Esophagus (tissue), 2 donors: ENCODE measurements around the gene ITGB5. TPM values are rescaled to one million over a fixed set of nuclear protein-coding genes. Genes with fewer than 3 reads are reported as not detected.
A peak's percentile ranks its signal among the peaks of the same experiment; 100 is the strongest.

Experiments
- H3K27ac ChIP-seq, 2 donors: one replicate each; pipeline ENCODE4 v1.5.1; 2013; ENCODE audit warnings: low read depth in 2 of 2, mild to moderate bottlenecking in 2 of 2, inconsistent platforms in 1 of 2, low read length in 1 of 2, moderate library complexity in 1 of 2
- H3K27me3 ChIP-seq, 2 donors: one replicate each; pipeline ENCODE4 v1.6.1; 2013; ENCODE audit warnings: low read length in 2 of 2, control low read depth in 1 of 2, mild to moderate bottlenecking in 1 of 2; ENCODE audit not compliant: insufficient read depth in 2 of 2, control insufficient read depth in 1 of 2
- H3K36me3 ChIP-seq, 2 donors: one replicate each; pipeline ENCODE4 v1.6.1; 2013; ENCODE audit warnings: low read length in 1 of 2; ENCODE audit not compliant: control insufficient read depth in 2 of 2, insufficient read depth in 2 of 2
- H3K4me1 ChIP-seq, 2 donors: one replicate each; pipeline ENCODE4 v1.6.1; 2013; ENCODE audit warnings: low read length in 1 of 2; ENCODE audit not compliant: control insufficient read depth in 2 of 2, insufficient read depth in 2 of 2
- H3K4me3 ChIP-seq, 2 donors: one replicate each; pipeline ENCODE4 v1.5.1; 2013; ENCODE audit warnings: low read length in 2 of 2, mild to moderate bottlenecking in 2 of 2, low read depth in 1 of 2, moderate library complexity in 1 of 2
- H3K9me3 ChIP-seq, 2 donors: one replicate each; pipeline ENCODE4 v1.6.1; 2013; ENCODE audit warnings: mild to moderate bottlenecking in 2 of 2, low read depth in 1 of 2, low read length in 1 of 2, moderate library complexity in 1 of 2; ENCODE audit not compliant: control insufficient read depth in 2 of 2, insufficient read depth in 1 of 2
- WGBS, 2 donors: extraction: QIAGEN DNeasy Blood & Tissue Kit; methylation state at CpG; one replicate each; pipeline ENCODE4 v1.1.7; 2013; 5-methylcytosine and 5-hydroxymethylcytosine counted together
- polyA plus RNA-seq, 2 donors: library from polyadenylated mRNA; stranded (reverse); fragments of 200-250 nt; gene quantifications; one replicate each; pipeline ENCODE4 v1.2.3, GENCODE V29; 2013
- donor health status: healthy with polysubstance abuse.
- donor health status: Bipolar disorder and iron deficiency.

ITGB5 gene, protein sequence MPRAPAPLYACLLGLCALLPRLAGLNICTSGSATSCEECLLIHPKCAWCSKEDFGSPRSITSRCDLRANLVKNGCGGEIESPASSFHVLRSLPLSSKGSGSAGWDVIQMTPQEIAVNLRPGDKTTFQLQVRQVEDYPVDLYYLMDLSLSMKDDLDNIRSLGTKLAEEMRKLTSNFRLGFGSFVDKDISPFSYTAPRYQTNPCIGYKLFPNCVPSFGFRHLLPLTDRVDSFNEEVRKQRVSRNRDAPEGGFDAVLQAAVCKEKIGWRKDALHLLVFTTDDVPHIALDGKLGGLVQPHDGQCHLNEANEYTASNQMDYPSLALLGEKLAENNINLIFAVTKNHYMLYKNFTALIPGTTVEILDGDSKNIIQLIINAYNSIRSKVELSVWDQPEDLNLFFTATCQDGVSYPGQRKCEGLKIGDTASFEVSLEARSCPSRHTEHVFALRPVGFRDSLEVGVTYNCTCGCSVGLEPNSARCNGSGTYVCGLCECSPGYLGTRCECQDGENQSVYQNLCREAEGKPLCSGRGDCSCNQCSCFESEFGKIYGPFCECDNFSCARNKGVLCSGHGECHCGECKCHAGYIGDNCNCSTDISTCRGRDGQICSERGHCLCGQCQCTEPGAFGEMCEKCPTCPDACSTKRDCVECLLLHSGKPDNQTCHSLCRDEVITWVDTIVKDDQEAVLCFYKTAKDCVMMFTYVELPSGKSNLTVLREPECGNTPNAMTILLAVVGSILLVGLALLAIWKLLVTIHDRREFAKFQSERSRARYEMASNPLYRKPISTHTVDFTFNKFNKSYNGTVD
- polyA plus RNA-seq: 10 to 100 TPM; 19.5 to 39.6 TPM

- H3K4me1 ChIP-seq: peaks cover under 1 to 11% of the 10 kb centered on the region in 2 donors
- peak within 1 kb of the TSS; percentile 93 for H3K27ac ChIP-seq
- no peaks in the 10 kb centered on the region for H3K27me3 ChIP-seq
- 2 to 4% methylated on average over 70 to 78 of the region's 78 CpGs for WGBS, 2 donors
- H3K9me3 ChIP-seq: peaks cover 0 to 2% of the 10 kb centered on the region in 2 donors
- peak within 1 kb of the TSS; percentile 61 to 75 for H3K4me3 ChIP-seq
- H3K36me3 ChIP-seq: no peaks in the 10 kb centered on the region
These were observed at the start of gene ITGB5 for GRCh38 chr3:124887177-124887931. TSS of gene ITGB5 (minus strand) at chr3:124887365. CDS start at chr3:124887000, 365 bp downstream.

- WGBS, 2 donors: 67 to 77% methylated on average over 5 of the region's 5 CpGs
- no peaks in the 10 kb centered on the region for H3K36me3 ChIP-seq
- H3K27ac ChIP-seq: no peak overlapping the region
- H3K4me3 ChIP-seq: no peak overlapping the region
- H3K9me3 ChIP-seq: no peaks in the 10 kb centered on the region
- H3K4me1 ChIP-seq: no peaks in the 10 kb centered on the region
- H3K27me3 ChIP-seq: no peaks in the 10 kb centered on the region
These were observed 48.8 kb upstream of the ITGB5 start for GRCh38 chr3:124935794-124936542.

DNA sequence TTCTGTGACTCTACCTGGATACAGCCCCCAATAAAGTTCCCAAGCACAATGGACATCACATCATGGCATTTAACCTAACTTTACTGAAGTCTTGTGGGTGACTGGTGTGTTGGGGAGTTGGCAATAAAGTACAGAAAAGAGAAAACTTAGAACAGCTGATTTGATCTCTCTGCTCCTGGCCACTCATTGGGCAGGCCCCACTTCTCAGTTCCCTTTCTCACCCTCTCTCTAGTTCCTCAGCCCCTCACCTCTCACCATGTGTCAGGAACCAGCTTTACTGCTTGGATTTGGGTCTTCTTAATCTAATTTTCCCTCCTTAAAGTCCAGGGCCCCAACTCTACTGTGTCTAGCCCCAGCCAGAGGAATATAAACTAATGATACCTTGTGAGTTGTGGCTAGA, 48.1 kb upstream of the ITGB5 start:
- Histone ChIP-seq H3K4me1 (no peaks in the 10 kb centered on the region), H3K9me3 (no peaks in the 10 kb centered on the region), H3K27me3 (no peaks in the 10 kb centered on the region), H3K36me3 (no peaks in the 10 kb centered on the region), H3K4me3 (no peak overlapping the region), H3K27ac (no peak overlapping the region)

DNA sequence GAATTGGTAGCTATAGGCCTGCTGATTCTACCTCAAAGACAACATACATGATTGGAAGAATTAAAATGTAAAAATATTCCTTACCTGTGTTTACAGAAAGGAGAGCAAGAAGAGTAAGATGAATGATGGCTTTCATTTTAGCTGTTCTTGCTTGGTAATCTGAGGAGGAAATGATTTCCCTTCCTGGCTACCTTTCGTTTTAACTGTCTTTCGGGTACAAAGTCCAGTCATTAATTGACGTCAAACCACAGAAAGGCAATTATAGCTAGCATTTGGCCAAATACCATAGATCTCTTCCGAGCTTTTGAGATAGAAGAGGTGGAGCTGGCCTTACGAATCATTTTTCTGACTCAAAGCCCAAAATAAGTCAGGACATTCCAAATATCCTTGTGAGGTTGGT, 47.4 kb upstream of the ITGB5 start, which contains the start of gene MUC13:
TSS of gene MUC13 (minus strand) at position 175 of the 400 bp plus-strand sequence. CDS start at position 136, 39 bp downstream.
- Histone ChIP-seq H3K9me3 (no peaks in the 10 kb centered on the region), H3K4me3 (no peak within 1 kb of the TSS), H3K4me1 (no peaks in the 10 kb centered on the region), H3K27me3 (no peaks in the 10 kb centered on the region), H3K27ac (no peak within 1 kb of the TSS), H3K36me3 (no peaks in the 10 kb centered on the region)
- WGBS, 2 donors: 73% methylated on average over 5 of the region's 5 CpGs

GRCh38 chr3:124928333-124929202, 41.4 kb upstream of the ITGB5 start:
- no peaks in the 10 kb centered on the region for H3K36me3 ChIP-seq
- 22 to 26% methylated on average over 4 of the region's 4 CpGs for WGBS, 2 donors
- no peaks in the 10 kb centered on the region for H3K4me1 ChIP-seq
- H3K27ac ChIP-seq: no peak overlapping the region
- H3K9me3 ChIP-seq: no peaks in the 10 kb centered on the region
- H3K4me3 ChIP-seq: no peak overlapping the region
- H3K27me3 ChIP-seq: no peaks in the 10 kb centered on the region

- no peaks in the 10 kb centered on the region for H3K4me1 ChIP-seq
- H3K27ac ChIP-seq: no peak overlapping the region
- 90 to 92% methylated on average over 2 of the region's 2 CpGs for WGBS, 2 donors
- no peak overlapping the region for H3K4me3 ChIP-seq
- H3K27me3 ChIP-seq: no peaks in the 10 kb centered on the region
- no peaks in the 10 kb centered on the region for H3K36me3 ChIP-seq
- H3K9me3 ChIP-seq: no peaks in the 10 kb centered on the region
These were observed 40.4 kb upstream of the ITGB5 start for GRCh38 chr3:124927574-124928045.

- Histone ChIP-seq H3K27me3 (no peaks in the 10 kb centered on the region), H3K4me3 (no peak overlapping the region), H3K36me3 (no peaks in the 10 kb centered on the region), H3K27ac (no peak overlapping the region), H3K9me3 (no peaks in the 10 kb centered on the region), H3K4me1 (no peaks in the 10 kb centered on the region)
- 78 to 85% methylated on average over 4 of the region's 4 CpGs for WGBS, 2 donors
These were observed 39.4 kb upstream of the ITGB5 start for GRCh38 chr3:124926426-124927101.

DNA sequence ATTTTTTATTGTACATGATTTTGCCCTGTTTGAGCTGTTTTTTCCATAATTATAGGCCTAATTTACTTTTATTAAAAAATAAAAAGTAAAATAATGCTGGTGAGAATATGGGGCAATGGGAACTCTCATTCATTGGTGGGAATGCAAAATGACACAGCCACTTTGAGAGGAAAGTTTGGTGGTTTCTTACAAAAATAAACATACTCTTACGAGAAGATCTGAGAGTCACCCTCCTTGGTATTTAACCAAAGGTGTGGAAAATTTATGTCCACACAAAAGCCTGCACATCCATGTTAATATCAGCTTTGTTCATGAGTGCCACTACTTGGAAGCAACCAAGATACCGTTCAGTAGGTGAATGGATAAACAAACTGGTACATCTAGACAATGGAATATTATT, 37.6 kb upstream of the ITGB5 start:
- H3K27ac ChIP-seq: no peak overlapping the region
- no peaks in the 10 kb centered on the region for H3K9me3 ChIP-seq
- no peaks in the 10 kb centered on the region for H3K36me3 ChIP-seq
- WGBS, 2 donors: 83 to 87% methylated on average over 2 of the region's 2 CpGs
- no peaks in the 10 kb centered on the region for H3K27me3 ChIP-seq
- no peak overlapping the region for H3K4me3 ChIP-seq
- no peaks in the 10 kb centered on the region for H3K4me1 ChIP-seq
